Measurements from ENCODE around the gene GPRIN1.

DNA sequence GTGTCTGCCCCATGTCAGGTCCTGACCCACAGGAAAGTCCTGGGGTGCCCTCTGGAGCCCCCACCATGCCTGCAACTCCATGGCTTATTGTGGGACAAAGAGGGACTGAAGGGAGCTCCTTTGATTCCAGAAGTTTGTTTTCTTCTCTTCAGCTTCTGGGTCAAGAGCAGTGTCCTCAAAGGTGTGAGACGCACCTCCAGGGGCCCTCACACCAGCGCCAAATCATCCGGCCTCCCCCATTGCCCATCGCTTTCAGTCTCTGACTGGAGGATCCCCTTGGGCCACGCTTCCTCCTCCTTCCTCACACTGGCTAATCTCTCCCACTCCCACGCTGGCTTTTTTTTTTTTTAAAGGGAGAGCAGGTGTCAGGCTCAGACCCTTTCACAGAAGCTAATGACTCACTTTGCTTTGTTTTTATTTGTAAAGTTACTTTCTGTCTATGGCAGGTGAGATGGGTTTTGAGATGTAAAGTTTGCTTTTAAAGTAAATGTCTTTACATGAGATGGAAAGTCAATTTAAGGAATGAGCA, 44.1 kb downstream of the GPRIN1 start:
- TF ChIP-seq, protein P1, sequence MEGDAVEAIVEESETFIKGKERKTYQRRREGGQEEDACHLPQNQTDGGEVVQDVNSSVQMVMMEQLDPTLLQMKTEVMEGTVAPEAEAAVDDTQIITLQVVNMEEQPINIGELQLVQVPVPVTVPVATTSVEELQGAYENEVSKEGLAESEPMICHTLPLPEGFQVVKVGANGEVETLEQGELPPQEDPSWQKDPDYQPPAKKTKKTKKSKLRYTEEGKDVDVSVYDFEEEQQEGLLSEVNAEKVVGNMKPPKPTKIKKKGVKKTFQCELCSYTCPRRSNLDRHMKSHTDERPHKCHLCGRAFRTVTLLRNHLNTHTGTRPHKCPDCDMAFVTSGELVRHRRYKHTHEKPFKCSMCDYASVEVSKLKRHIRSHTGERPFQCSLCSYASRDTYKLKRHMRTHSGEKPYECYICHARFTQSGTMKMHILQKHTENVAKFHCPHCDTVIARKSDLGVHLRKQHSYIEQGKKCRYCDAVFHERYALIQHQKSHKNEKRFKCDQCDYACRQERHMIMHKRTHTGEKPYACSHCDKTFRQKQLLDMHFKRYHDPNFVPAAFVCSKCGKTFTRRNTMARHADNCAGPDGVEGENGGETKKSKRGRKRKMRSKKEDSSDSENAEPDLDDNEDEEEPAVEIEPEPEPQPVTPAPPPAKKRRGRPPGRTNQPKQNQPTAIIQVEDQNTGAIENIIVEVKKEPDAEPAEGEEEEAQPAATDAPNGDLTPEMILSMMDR (IDR thresholded peaks at IDR 0.05): no peak
- TF ChIP-seq EP300 (IDR thresholded peaks at IDR 0.05; ENCODE audit: borderline replicate concordance in 1 of 2, low read depth in 1 of 2, low read length in 1 of 2) (no peak), GABPA (IDR thresholded peaks at IDR 0.05; ENCODE audit: low read depth) (no peak), RAD21 (IDR thresholded peaks at IDR 0.05; ENCODE audit: low read length) (no peak), RCOR1 (IDR thresholded peaks at IDR 0.05; ENCODE audit: low read length) (no peak), SMC3 (IDR thresholded peaks at IDR 0.05; ENCODE audit: low read depth, low read length) (no peak), TCF12 (IDR thresholded peaks at IDR 0.05) (no peak), RFX5 (IDR thresholded peaks at IDR 0.05; ENCODE audit: low read length) (no peak)
- TF ChIP-seq, protein P2, sequence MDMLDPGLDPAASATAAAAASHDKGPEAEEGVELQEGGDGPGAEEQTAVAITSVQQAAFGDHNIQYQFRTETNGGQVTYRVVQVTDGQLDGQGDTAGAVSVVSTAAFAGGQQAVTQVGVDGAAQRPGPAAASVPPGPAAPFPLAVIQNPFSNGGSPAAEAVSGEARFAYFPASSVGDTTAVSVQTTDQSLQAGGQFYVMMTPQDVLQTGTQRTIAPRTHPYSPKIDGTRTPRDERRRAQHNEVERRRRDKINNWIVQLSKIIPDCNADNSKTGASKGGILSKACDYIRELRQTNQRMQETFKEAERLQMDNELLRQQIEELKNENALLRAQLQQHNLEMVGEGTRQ (IDR thresholded peaks at IDR 0.05; ENCODE audit: borderline replicate concordance, low read depth, low read length): no peak
